Neural crest cell (in vitro differentiated cells): ENCODE results near the gene TSEN54. TPM values are rescaled to one million over a fixed set of nuclear protein-coding genes. Genes with fewer than 3 reads are reported as not detected.

Experiments used
- DNase-seq: peaks from one replicate; pipeline ENCODE4 v3.0.0; 2021; ENCODE audit warnings: low read depth, mixed read lengths, low spot score
- H3K27ac Mint-ChIP-seq: one replicate; pipeline ENCODE4 v1.8.0; 2021; ENCODE audit warnings: mild to moderate bottlenecking, mixed read lengths; ENCODE audit not compliant: unreplicated experiment
- H3K27me3 Mint-ChIP-seq: 2 replicates; pipeline ENCODE4 v1.8.0; 2021; ENCODE audit warnings: low read depth, mild to moderate bottlenecking, mixed read lengths
- H3K36me3 Mint-ChIP-seq: 2 replicates; pipeline ENCODE4 v1.8.0; 2021; ENCODE audit warnings: low read depth, mild to moderate bottlenecking, mixed read lengths
- H3K4me1 Mint-ChIP-seq: 2 replicates; pipeline ENCODE4 v1.8.0; 2021; ENCODE audit warnings: mixed read lengths
- H3K4me3 Mint-ChIP-seq: one replicate; pipeline ENCODE4 v1.8.0; 2021; ENCODE audit warnings: mild to moderate bottlenecking, mixed read lengths
- H3K9me3 Mint-ChIP-seq: 2 replicates; pipeline ENCODE4 v1.8.0; 2021; ENCODE audit warnings: mixed read lengths
- total RNA-seq: library from RNA; stranded (reverse); gene quantifications from 2 replicates; pipeline ENCODE4 v1.2.1, GENCODE V29; 2021
- TF ChIP-seq, protein P1 (sequence below): fragments of 200-600 bp; sonication (generic); conservative IDR thresholded peaks from 2 replicates; pipeline ENCODE4 v1.5.0; 2021; ENCODE audit warnings: antibody characterized with exemption, mild to moderate bottlenecking

The TSEN54 gene
- total RNA-seq, 1 donor from 2014 or later: 48.1 TPM

- Mint-ChIP-seq H3K27ac (no peak overlapping the region), H3K9me3 (no peaks in the 10 kb centered on the region), H3K4me1 (peaks cover 29% of the 10 kb centered on the region), H3K4me3 (no peak overlapping the region), H3K27me3 (no peaks in the 10 kb centered on the region), H3K36me3 (no peaks in the 10 kb centered on the region)
- no peak for DNase-seq
- TF ChIP-seq, protein P1, sequence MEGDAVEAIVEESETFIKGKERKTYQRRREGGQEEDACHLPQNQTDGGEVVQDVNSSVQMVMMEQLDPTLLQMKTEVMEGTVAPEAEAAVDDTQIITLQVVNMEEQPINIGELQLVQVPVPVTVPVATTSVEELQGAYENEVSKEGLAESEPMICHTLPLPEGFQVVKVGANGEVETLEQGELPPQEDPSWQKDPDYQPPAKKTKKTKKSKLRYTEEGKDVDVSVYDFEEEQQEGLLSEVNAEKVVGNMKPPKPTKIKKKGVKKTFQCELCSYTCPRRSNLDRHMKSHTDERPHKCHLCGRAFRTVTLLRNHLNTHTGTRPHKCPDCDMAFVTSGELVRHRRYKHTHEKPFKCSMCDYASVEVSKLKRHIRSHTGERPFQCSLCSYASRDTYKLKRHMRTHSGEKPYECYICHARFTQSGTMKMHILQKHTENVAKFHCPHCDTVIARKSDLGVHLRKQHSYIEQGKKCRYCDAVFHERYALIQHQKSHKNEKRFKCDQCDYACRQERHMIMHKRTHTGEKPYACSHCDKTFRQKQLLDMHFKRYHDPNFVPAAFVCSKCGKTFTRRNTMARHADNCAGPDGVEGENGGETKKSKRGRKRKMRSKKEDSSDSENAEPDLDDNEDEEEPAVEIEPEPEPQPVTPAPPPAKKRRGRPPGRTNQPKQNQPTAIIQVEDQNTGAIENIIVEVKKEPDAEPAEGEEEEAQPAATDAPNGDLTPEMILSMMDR: no peak
Observed at GRCh38 chr17:75482098-75482942, 34.0 kb upstream of the TSEN54 start.

GRCh38 chr17:75485688-75486087 lies 30.6 kb upstream of the TSEN54 start:
- TF ChIP-seq, protein P1: no peak
- Mint-ChIP-seq H3K4me1 (peaks cover 15% of the 10 kb centered on the region), H3K27ac (no peak overlapping the region), H3K36me3 (no peaks in the 10 kb centered on the region), H3K27me3 (no peaks in the 10 kb centered on the region), H3K9me3 (no peaks in the 10 kb centered on the region), H3K4me3 (no peak overlapping the region)
- no peak for DNase-seq

- Mint-ChIP-seq H3K4me1 (peaks cover 10% of the 10 kb centered on the region), H3K27ac (no peak overlapping the region), H3K27me3 (no peaks in the 10 kb centered on the region), H3K36me3 (no peaks in the 10 kb centered on the region), H3K9me3 (no peaks in the 10 kb centered on the region), H3K4me3 (no peak overlapping the region)
- DNase-seq: no peak
- TF ChIP-seq, protein P1: no peak
Observed at GRCh38 chr17:75486151-75486550, 30.2 kb upstream of the TSEN54 start.

DNA sequence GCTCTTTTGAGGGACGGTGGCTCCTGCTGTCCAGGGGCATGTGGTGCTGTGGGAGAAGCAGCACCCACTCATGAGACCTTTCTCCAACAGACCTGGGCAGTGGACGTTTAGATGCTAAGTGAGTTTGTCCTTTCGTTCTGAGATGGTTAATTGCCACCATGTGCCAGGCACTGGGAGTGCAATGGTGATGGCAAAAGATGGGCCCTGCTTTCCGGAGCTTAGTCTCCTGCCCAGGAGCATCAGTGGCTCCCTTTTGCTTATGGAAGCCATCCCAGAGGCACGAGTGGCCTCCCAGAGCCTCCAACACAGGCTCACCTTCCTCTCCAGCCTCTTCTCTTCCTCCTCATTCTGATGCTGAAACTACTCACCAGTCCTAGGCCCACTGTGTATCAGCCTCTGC lies 29.4 kb upstream of the TSEN54 start:
- Mint-ChIP-seq H3K27ac (peak overlapping the region; percentile 58), H3K9me3 (no peaks in the 10 kb centered on the region), H3K36me3 (no peaks in the 10 kb centered on the region), H3K27me3 (no peaks in the 10 kb centered on the region), H3K4me1 (peaks cover 10% of the 10 kb centered on the region), H3K4me3 (no peak overlapping the region)
- TF ChIP-seq, protein P1: no peak
- no peak for DNase-seq

DNA sequence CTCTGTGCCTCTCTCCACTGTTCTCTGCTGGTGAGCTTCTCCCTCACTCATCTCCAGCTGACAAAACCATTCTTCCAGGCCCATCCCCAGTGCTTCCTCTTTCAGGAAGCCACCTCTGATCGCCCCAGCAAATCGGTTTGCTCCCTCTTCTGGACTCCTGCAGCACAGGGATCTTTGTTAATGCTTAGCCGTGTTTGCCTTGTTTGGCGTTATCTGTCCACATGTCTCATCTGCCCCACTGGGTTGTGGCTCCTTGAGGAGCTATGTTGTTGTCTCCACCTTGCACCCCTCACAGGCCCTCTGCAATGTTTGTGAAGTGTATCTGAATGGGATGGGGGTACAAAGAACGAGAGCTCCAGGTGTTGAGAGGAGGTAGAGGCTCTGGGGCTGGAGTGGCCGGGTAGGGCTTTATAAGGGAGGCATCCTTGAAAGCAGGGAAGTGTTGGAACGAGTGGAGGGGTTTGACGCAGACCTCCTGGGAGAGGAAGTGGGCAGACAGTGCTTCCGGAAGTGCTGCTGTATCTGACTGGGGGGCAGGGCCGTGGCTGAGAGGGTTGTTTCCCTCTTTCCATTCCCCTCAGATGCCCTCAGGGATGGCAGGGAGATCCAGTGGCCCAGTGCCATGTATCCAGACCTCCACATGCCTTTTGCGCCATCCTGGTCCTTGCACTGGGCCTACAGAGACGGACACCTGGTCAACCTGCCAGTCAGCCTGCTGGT lies 28.8 kb upstream of the TSEN54 start:
- Mint-ChIP-seq H3K4me1 (peaks cover 10% of the 10 kb centered on the region), H3K36me3 (no peaks in the 10 kb centered on the region), H3K27me3 (no peaks in the 10 kb centered on the region), H3K27ac (peak overlapping the region; percentile 93), H3K9me3 (no peaks in the 10 kb centered on the region), H3K4me3 (no peak overlapping the region)
- TF ChIP-seq, protein P1: no peak
- DNase-seq: no peak
